PC-3 (cell line): ENCODE measurements around the gene CCDC196.

Experiments
- CTCF ChIP-seq: fragments of 300-600 bp; sonication (generic); conservative IDR thresholded peaks from 2 replicates; pipeline ENCODE4 v1.5.1; 2017; ENCODE audit warnings: antibody characterized with exemption, low read depth, mild to moderate bottlenecking, low read length
- EZH2 ChIP-seq: fragments of 300-600 bp; sonication (generic); IDR thresholded peaks from one replicate; pipeline ENCODE4 v1.6.1; 2017; ENCODE audit warnings: antibody characterized with exemption, mild to moderate bottlenecking, low read length; ENCODE audit not compliant: unreplicated experiment

GRCh38 chr14:66508846-66509621, 22.9 kb downstream of the CCDC196 start:
- TF ChIP-seq EZH2 (no peak), CTCF (no peak)
